GM18511 (cell line): ENCODE measurements around the gene RPL7A.
"Not testable (repeated sequence)": the region's sequence is repeated elsewhere in the genome, so short reads cannot be mapped to it uniquely, and the experiment has no call there.

ENCODE experiments used
- ATAC-seq: cut with Tn5 transposase; IDR thresholded peaks from one replicate; pipeline ENCODE4 v1.9.1; 2021; ENCODE audit warnings: mild to moderate bottlenecking, moderate library complexity; ENCODE audit not compliant: unreplicated experiment

Gene RPL7A

GRCh38 chr9:133366435-133366834 is 18.4 kb downstream of the RPL7A start:
- no peak for ATAC-seq

DNA sequence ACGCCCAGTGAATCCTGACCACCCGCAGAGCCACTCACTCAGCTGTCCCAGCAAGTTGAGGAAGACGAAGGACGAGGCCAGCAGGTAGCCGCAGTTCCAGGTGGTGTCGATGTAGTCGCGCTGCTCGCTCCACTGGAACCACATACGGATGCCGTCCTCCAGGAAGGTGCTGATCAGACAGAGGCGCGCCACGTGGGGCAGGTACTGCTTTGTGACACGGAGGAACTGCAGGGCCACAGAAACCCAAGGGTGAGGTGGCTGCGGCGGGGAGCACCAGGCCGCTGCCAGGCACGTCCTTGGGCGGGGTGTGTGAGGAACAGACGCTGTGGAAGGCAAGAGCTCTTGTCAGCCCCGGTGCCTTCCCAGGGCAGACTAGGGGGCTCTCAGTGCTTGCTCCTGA is 19.2 kb downstream of the RPL7A start:
- ATAC-seq: no peak

DNA sequence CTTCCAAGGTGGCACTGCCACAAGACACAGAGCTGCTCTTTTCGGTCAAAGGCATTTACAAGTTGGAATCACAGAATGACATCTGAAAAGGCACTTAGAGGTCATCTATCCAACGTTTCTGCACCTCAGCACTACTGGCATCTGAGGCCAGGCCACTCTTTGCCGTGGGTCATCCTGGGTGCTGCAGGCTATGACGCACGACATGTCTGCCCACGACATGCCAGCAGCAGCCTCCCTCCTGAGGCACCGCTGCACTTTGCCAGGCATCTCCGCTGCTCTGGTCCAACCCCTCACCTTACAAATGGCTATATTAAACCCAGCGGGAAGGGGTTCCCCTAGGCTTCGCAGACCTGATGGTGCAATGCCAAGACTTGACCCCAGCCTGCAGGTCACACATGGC is 19.8 kb downstream of the RPL7A start:
- no peak for ATAC-seq

- ATAC-seq: no peak
These were observed 20.3 kb downstream of the RPL7A start for GRCh38 chr9:133368249-133368881.

DNA sequence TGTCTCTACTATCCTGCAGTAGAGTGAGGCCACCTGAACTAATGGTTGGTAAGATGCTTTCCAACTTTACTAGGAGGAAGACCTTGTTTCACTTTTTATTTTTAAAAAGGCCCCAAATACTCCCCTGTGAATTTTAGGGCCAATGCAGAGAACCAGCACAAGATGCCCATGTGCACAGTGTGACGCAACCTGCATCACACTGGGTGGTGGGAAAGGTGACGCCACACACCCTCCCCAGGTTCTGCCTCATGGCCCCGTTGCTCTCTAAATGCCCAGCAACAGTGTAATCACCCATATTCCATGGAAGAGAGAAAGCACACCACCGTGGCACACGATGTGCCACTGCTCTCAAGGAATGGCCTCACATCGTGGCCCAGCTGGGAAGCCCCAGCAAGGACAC is 21.4 kb downstream of the RPL7A start:
- no peak for ATAC-seq

DNA sequence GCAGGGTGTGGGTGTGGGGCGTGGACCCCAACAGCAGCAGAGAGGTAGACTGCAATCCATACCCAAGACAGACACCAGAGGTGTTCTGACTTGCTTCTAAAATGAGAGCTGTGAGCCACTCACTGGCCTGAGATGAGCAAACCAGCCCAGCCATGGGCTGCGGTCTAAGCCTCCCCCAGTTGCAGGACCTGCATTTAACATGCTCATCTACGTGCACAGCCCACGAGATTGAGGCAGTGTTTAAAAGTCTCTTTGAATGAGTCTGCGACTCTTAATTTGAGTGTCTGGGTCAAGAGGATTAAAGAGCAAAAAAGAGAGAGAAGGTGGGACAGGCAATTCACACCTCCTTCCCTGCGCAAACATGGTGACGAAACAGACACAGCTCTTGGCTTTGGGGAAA is 21.9 kb downstream of the RPL7A start:
- ATAC-seq: no peak

- no peak for ATAC-seq
These were observed 22.7 kb downstream of the RPL7A start for GRCh38 chr9:133370685-133371084.

- no peak for ATAC-seq
These were observed 23.3 kb downstream of the RPL7A start for GRCh38 chr9:133371261-133371711.

DNA sequence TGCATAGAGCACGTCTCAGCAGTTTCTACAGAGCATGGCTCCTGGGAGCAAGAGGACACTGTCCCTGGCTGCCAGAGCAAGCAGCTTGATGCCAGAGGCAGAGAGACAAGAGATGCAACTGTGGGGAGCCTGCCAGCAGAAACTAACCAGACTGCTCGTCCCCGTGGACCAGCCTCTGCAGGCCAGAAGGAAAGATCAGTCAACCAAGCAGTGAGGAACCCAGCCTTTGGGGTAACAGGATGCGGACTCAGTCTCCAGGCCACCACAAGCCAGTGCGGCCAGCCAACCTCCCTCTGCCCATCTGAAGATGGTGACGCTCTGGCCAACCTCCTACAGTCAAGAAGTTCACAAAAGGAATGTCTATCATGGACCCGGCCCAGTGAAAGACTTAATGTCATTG is 24.1 kb downstream of the RPL7A start:
- ATAC-seq: no peak

GRCh38 chr9:133374612-133375115 is 26.6 kb downstream of the RPL7A start:
- no peak for ATAC-seq

DNA sequence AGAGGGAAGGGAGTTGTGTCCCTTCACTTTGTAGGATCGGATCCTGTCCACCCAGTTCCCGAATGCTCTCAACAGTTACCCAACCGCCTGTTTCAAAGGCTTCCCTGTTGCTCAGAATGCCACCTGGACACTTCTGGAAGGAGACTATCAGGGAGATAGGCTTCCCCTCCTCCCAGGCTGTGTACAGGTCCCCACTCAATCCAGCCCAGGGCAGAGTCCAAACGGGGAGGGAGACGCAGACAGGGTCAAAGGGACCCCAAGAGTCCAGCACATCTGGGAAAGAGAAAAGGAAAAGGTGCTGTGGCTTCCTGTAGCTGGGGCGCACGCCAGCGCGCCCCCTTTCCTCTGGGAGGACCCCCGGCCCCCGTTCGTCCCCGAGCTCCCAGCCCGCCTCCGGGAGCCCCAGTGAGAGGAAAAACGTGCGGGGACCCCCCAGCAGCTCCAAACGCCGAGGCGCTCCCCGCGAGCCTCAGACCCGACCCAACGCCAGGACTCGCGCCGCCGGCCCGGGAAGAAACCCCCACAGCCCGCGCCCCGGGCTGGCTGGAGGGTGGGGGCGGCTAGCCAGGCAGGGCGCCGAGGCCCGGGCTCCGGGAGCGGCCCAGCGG is 27.2 kb downstream of the RPL7A start:
- peak; percentile 28 for ATAC-seq

DNA sequence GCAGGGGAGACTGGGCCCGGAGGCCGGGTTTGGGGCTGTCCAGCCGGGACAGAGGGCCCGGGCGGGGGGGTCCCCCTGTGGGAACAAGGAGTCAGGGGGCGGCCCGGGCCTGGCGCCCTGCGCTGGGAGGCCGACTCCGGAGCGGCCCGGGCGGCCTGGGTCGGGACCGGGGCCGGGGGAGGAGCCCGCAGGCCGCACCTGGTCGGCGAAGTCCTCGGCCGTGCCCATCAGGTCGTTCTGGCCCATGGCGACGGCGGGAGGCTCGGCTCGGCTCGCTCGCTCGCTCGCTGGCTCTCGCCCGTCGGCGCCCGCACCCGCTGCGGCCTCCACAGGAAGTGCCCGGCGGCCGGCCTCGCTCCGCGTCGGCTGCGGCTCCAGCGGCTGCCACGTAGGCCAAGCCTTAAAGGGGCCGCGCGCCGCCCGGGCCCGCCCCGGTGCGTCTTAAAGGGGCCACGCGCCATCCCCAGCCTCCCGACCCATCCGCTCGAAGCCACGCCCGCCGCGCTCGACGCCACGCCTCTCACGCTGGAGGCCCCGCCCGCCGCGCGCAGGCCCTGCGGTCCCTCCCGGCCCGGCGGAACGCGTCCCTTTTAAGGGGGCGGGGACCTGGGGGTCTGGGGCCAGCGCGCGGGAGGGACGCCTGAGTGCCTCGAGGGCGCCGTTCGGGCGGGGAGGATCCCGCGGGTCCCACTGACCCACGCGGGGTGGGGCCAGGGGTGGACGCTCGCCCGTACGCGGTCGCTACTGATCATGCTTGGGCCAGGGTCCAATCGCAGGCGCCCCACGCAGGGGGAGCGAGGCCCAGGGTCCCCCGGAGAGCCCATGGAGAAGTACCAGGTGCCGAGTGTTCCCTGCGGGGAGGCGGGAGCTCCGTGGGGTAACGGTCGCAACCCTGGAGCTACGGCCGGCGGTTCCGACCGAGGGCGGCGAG is 28.0 kb downstream of the RPL7A start, which contains the start of the genes STKLD1 and SURF4:
TSS of gene STKLD1 (plus strand) at position 643 of the 931 bp plus-strand sequence. CDS start at position 751, 108 bp downstream.
TSS of gene SURF4 (minus strand) at position 337 of the 931 bp plus-strand sequence. CDS start at position 246, 91 bp downstream.
- peak; percentile 88 for ATAC-seq

DNA sequence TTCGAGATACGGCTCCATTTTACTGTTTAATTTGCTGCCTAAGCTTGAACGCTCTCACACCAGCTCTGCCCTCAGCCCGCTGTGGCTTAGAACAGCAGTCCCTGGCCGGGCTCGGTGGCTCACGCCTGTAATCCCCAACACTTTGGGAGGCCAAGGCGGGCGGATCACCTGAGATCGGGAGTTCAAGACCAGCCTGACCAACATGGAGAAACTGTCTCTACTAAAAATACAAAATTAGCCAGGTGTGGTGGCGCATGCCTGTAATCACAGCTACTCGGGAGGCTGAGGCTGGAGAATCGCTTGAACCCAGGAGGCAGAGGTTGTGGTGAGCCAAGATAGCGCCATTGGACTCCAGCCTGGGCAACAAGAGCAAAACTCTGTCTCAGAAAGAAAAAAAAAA is 29.3 kb downstream of the RPL7A start:
- not testable (repeated sequence) for ATAC-seq

DNA sequence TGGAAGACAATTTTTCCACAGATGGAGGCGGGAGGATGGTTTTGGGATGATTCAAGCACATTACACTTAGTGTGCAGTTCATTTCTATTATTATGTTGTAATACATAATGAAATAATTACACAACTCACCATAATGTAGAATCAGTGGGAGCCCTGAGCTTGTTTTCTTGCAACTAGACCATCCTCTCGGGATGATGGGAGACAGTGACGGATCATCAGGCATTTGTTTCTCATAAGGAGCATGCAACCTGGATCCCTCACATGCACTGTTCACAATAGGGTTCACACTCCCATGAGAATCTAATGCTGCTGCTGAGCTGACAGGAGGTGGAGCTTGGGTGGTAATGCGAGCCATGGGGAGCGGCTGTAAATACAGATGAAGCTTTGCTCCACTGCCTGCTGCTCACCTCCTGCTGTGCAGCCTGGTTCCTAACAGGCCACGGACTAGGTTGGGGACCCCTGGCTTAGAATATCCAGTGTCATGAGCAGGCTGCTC is 29.8 kb downstream of the RPL7A start:
- ATAC-seq: no peak

GRCh38 chr9:133378408-133378962 is 30.5 kb downstream of the RPL7A start:
- no peak for ATAC-seq

GRCh38 chr9:133379153-133380086 is 31.4 kb downstream of the RPL7A start:
- no peak for ATAC-seq

DNA sequence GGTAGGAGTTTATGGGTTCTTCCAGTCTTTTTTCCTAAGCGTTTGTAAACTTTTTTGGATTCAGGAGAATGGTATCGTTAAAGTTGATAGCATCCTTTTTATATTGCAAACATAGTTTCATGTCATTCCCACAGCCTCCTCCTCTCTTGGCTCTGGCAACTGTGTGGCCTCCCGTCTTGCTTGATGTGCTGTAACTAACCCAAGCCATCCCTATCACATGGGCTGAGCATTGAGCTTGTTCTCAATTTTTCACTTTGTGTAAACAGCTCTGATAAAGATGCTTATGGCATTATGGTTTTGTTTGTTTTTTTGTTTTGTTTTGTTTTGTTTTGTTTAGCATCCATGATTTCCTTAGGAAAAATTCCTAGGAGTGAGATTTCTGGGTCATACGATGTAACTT is 32.7 kb downstream of the RPL7A start:
- no peak for ATAC-seq

DNA sequence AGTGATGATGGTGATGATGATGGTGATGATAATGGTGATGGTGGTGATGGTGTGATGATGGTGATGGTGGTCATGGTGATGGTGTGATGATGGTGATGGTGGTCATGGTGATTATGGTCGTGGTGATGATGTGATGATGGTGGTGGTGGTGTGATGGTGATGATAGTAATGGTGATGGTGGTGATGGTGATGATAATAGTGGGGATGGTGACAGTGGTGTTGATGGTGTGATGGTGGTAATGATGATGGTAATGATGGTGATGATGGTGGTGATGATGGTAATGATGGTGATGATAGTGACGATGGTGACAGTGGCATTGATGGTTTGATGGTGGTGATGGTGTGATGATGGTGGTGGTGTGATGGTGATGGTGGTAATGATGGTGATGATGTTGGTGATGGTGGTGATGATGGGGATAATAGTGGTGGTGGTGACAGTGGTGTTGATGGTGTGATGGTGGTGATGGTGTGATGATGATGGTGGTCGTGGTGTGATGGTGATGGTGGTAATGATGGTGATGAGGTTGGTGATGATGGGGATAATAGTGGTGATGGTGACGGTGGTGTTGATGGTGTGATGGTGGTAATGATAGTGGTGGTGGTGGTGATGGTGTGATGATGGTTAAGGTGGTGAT is 34.6 kb downstream of the RPL7A start:
- ATAC-seq: no peak

DNA sequence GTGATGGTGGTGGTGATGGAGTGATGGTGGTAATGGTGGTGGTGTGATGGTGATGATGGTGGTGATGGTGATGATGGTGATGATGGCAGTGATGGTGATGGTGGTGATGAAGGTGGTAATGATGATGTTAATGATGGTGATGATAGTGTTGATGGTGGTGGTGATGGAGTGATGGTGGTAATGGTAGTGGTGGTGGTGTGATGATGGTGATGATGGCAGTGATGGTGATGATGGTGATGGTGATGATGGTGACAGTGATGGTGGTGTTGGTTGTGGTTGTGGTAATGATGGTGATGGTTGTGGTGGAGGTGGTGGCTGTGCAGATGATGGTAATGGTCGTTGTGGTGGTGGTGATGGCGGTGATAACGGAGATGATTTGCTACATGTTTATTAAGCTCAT is 35.4 kb downstream of the RPL7A start:
- ATAC-seq: no peak
